Activated T-cell treated with anti-CD3 and anti-CD28 coated beads, Interleukin-2, amount 50 U/mL, for 72 hours (primary cell): ENCODE measurements around the gene LGALS1. TPM values are rescaled to one million over a fixed set of nuclear protein-coding genes. Genes with fewer than 3 reads are reported as not detected.

ENCODE experiments used
- ATAC-seq, 2 donors: fragments of 150-1000 bp; cut with Tn5 transposase; replicated peaks in 1 of 2; 2 replicates each; pipeline ENCODE4 v1.10.0; 2021; ENCODE audit warnings: moderate library complexity in 2 of 2, mild to moderate bottlenecking in 1 of 2
- DNase-seq, 2 donors: peaks; one replicate each; pipeline ENCODE4 v3.0.0; 2021 to 2022; ENCODE audit warnings: mixed read lengths in 1 of 2
- H3K27ac Mint-ChIP-seq: one replicate; pipeline ENCODE4 v1.8.0; 2022; ENCODE audit warnings: mild to moderate bottlenecking, moderate library complexity, mixed read lengths
- H3K27me3 Mint-ChIP-seq: one replicate; pipeline ENCODE4 v1.8.0; 2022; ENCODE audit warnings: low read depth, mixed read lengths
- H3K36me3 Mint-ChIP-seq, 2 donors: one replicate each; pipeline ENCODE4 v1.8.0; 2022; ENCODE audit warnings: mixed read lengths in 2 of 2, mild to moderate bottlenecking in 1 of 2; ENCODE audit not compliant: insufficient read depth in 2 of 2
- H3K4me1 Mint-ChIP-seq: one replicate; pipeline ENCODE4 v1.8.0; 2022; ENCODE audit warnings: low read depth, mixed read lengths
- H3K4me3 Mint-ChIP-seq, 2 donors: one replicate each; pipeline ENCODE4 v1.8.0; 2022; ENCODE audit warnings: mild to moderate bottlenecking in 2 of 2, mixed read lengths in 2 of 2, moderate library complexity in 2 of 2
- H3K9me3 Mint-ChIP-seq, 2 donors: one replicate each; pipeline ENCODE4 v1.8.0; 2022; ENCODE audit warnings: mixed read lengths in 2 of 2
- total RNA-seq, 2 donors: library from RNA; stranded (reverse); gene quantifications; one replicate each; pipeline ENCODE4 v1.2.3, GENCODE V29; 2022

The LGALS1 gene
- total RNA-seq, 2 donors from 2014 or later: 303 to 803 TPM

- Mint-ChIP-seq H3K27me3 (no peaks in the 10 kb centered on the region), H3K27ac (peak overlapping the region; percentile 76), H3K36me3 (peaks cover 0 to 2% of the 10 kb centered on the region in 2 donors), H3K4me3 (peak overlapping the region; percentile 89 to 91), H3K9me3 (no peaks in the 10 kb centered on the region), H3K4me1 (peaks cover 43% of the 10 kb centered on the region)
- no peak for DNase-seq
- no peak for ATAC-seq
Measured at GRCh38 chr22:37659897-37660708, 15.3 kb upstream of the LGALS1 start.

- no peak for ATAC-seq
- no peaks in the 10 kb centered on the region for H3K27me3 Mint-ChIP-seq
- peak overlapping the region; percentile 89 to 91 for H3K4me3 Mint-ChIP-seq
- no peak for DNase-seq
- peaks cover 0 to 2% of the 10 kb centered on the region in 2 donors for H3K36me3 Mint-ChIP-seq
- no peaks in the 10 kb centered on the region for H3K9me3 Mint-ChIP-seq
- peaks cover 43% of the 10 kb centered on the region for H3K4me1 Mint-ChIP-seq
- H3K27ac Mint-ChIP-seq: no peak overlapping the region
Measured at GRCh38 chr22:37660709-37661045, 14.8 kb upstream of the LGALS1 start.

- H3K4me3 Mint-ChIP-seq: peak overlapping the region; percentile 89 to 91
- H3K4me1 Mint-ChIP-seq: peaks cover 43% of the 10 kb centered on the region
- H3K9me3 Mint-ChIP-seq: no peaks in the 10 kb centered on the region
- peaks cover 0 to 2% of the 10 kb centered on the region in 2 donors for H3K36me3 Mint-ChIP-seq
- H3K27me3 Mint-ChIP-seq: no peaks in the 10 kb centered on the region
- DNase-seq: peak in 1 of 2 donors; percentile 30
- no peak overlapping the region for H3K27ac Mint-ChIP-seq
- no peak for ATAC-seq
Measured at GRCh38 chr22:37661160-37661924, 14.1 kb upstream of the LGALS1 start.

GRCh38 chr22:37662039-37662438, 13.4 kb upstream of the LGALS1 start:
- ATAC-seq: no peak
- DNase-seq: no peak
- H3K4me1 Mint-ChIP-seq: peaks cover 43% of the 10 kb centered on the region
- peaks cover 0 to 4% of the 10 kb centered on the region in 2 donors for H3K36me3 Mint-ChIP-seq
- H3K4me3 Mint-ChIP-seq: no peak overlapping the region
- no peaks in the 10 kb centered on the region for H3K9me3 Mint-ChIP-seq
- no peaks in the 10 kb centered on the region for H3K27me3 Mint-ChIP-seq
- H3K27ac Mint-ChIP-seq: no peak overlapping the region

- Mint-ChIP-seq H3K27me3 (no peaks in the 10 kb centered on the region), H3K4me3 (no peak overlapping the region), H3K36me3 (peaks cover 0 to 4% of the 10 kb centered on the region in 2 donors), H3K4me1 (peaks cover 34% of the 10 kb centered on the region), H3K9me3 (no peaks in the 10 kb centered on the region), H3K27ac (no peak overlapping the region)
- DNase-seq: no peak
- ATAC-seq: no peak
Measured at GRCh38 chr22:37663521-37664140, 11.8 kb upstream of the LGALS1 start.

GRCh38 chr22:37664249-37665101, 11.0 kb upstream of the LGALS1 start:
- H3K27ac Mint-ChIP-seq: no peak overlapping the region
- H3K4me1 Mint-ChIP-seq: peaks cover 32% of the 10 kb centered on the region
- DNase-seq (no peak), ATAC-seq (no peak)
- H3K36me3 Mint-ChIP-seq: peaks cover 0 to 4% of the 10 kb centered on the region in 2 donors
- H3K9me3 Mint-ChIP-seq: no peaks in the 10 kb centered on the region
- H3K4me3 Mint-ChIP-seq: no peak overlapping the region
- H3K27me3 Mint-ChIP-seq: no peaks in the 10 kb centered on the region

GRCh38 chr22:37665487-37665886, 9.9 kb upstream of the LGALS1 start:
- no peak for DNase-seq
- H3K27ac Mint-ChIP-seq: no peak overlapping the region
- H3K4me1 Mint-ChIP-seq: peaks cover 26% of the 10 kb centered on the region

GRCh38 chr22:37669586-37669985, 5.8 kb upstream of the LGALS1 start:
- DNase-seq: no peak
- Mint-ChIP-seq H3K36me3 (peaks cover 0 to 2% of the 10 kb centered on the region in 2 donors), H3K27me3 (no peaks in the 10 kb centered on the region), H3K27ac (no peak overlapping the region), H3K9me3 (no peaks in the 10 kb centered on the region), H3K4me3 (no peak overlapping the region), H3K4me1 (peaks cover 32% of the 10 kb centered on the region)
- ATAC-seq: peak; percentile 23 to 44

More at GRCh38 chr22:37665487-37665886, 9.9 kb upstream of the LGALS1 start:
- H3K27me3 Mint-ChIP-seq: no peaks in the 10 kb centered on the region
- H3K4me3 Mint-ChIP-seq: no peak overlapping the region
- no peak for ATAC-seq
- H3K9me3 Mint-ChIP-seq: no peaks in the 10 kb centered on the region
- H3K36me3 Mint-ChIP-seq: peaks cover 0 to 4% of the 10 kb centered on the region in 2 donors

GRCh38 chr22:37672206-37672919, 3.1 kb upstream of the LGALS1 start:
- Mint-ChIP-seq H3K4me3 (peak overlapping the region; percentile 9 to 57), H3K9me3 (no peaks in the 10 kb centered on the region), H3K4me1 (peaks cover 54% of the 10 kb centered on the region), H3K27ac (no peak overlapping the region), H3K36me3 (no peaks in the 10 kb centered on the region), H3K27me3 (no peaks in the 10 kb centered on the region)
- DNase-seq: no peak
- ATAC-seq: no peak

- no peak for ATAC-seq
- DNase-seq: peak in 1 of 2 donors; percentile 15
- no peak overlapping the region for H3K27ac Mint-ChIP-seq
Measured at GRCh38 chr22:37672920-37673455, 2.4 kb upstream of the LGALS1 start.

GRCh38 chr22:37674248-37674647, 1.2 kb upstream of the LGALS1 start:
- H3K27me3 Mint-ChIP-seq: no peaks in the 10 kb centered on the region
- no peak overlapping the region for H3K27ac Mint-ChIP-seq
- ATAC-seq: no peak

More at GRCh38 chr22:37672920-37673455, 2.4 kb upstream of the LGALS1 start:
- H3K36me3 Mint-ChIP-seq: no peaks in the 10 kb centered on the region
- no peaks in the 10 kb centered on the region for H3K9me3 Mint-ChIP-seq
- H3K27me3 Mint-ChIP-seq: no peaks in the 10 kb centered on the region
- H3K4me3 Mint-ChIP-seq: peak overlapping the region; percentile 9 to 57
- H3K4me1 Mint-ChIP-seq: peaks cover 59% of the 10 kb centered on the region

More at GRCh38 chr22:37674248-37674647, 1.2 kb upstream of the LGALS1 start:
- DNase-seq: no peak
- peak overlapping the region; percentile 58 to 70 for H3K4me3 Mint-ChIP-seq
- no peaks in the 10 kb centered on the region for H3K9me3 Mint-ChIP-seq
- peaks cover 63% of the 10 kb centered on the region for H3K4me1 Mint-ChIP-seq
- H3K36me3 Mint-ChIP-seq: no peaks in the 10 kb centered on the region
